Activated effector memory CD4-positive, alpha-beta T cell treated with anti-CD3 and anti-CD28 coated beads, Interleukin-2, amount 50 U/mL, for 16 hours (primary cell): Measurements from ENCODE around the gene CLNK.
"Not testable (repeated sequence)": the region's sequence is repeated elsewhere in the genome, so short reads cannot be mapped to it uniquely, and the experiment has no call there.

Experiments used
- DNase-seq: peaks from one replicate; pipeline ENCODE4 v3.0.0-alpha.2; 2020

Gene CLNK

DNA sequence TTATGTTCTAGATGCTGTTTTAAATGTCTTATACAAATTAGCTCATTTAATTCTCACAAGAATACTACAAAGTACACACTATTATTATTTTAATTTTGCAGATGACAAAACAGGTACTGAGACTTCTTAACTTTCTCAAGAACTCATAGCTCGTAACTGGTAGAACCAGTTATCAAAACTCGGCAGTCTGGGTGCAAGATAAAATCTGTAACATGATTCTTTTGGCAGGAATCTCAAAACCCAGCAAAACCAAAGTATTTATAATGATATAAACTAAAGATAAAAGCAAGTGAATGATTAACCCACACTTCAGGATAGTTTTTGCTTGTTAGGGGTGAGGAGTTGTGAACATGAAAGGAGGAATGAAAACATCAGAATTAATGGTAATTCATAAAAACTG, 27.6 kb downstream of the CLNK start:
- no peak for DNase-seq

DNA sequence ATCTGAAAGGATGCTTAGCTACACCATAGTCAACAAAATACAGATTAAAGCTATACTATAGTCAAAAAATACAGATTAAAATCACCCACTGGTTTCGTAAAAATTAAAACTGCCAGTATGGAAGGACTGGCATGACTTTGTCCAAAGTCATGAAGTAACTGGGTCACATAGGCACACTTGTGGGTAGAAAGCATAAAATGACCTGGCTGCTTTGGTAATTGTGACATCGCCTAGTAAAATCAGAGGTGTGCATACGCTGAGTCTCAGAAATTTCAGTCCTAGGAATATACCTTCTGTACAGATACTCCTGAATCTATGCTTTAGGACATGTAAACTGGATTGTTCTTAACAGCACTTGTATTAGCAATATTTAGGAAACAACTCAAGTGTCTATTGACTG, 28.1 kb downstream of the CLNK start:
- DNase-seq, result no peak

- no peak for DNase-seq
These were observed 28.6 kb downstream of the CLNK start for GRCh38 chr4:10655968-10656367.

- no peak for DNase-seq
These were observed 36.1 kb downstream of the CLNK start for GRCh38 chr4:10648479-10648878.

DNA sequence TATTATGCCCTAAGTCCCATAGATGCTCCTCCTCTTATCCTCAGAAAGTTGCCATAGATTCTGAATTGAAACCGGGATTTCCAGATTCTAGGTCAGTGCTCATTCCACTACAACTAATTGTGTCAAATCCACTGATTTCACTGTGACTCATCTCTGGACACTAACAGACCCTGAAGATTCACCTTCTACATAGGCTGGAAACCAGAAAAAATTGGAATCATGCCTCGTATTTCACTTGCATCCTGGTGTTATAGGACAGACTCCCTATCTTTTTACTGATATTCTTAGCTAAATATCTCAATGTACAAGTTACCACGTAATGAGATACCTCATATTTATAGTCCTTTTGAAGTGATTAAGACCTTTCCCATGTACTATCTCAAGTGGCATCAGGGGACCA, 36.7 kb downstream of the CLNK start:
- no peak for DNase-seq

GRCh38 chr4:10643600-10644425, 40.8 kb downstream of the CLNK start:
- no peak for DNase-seq

DNA sequence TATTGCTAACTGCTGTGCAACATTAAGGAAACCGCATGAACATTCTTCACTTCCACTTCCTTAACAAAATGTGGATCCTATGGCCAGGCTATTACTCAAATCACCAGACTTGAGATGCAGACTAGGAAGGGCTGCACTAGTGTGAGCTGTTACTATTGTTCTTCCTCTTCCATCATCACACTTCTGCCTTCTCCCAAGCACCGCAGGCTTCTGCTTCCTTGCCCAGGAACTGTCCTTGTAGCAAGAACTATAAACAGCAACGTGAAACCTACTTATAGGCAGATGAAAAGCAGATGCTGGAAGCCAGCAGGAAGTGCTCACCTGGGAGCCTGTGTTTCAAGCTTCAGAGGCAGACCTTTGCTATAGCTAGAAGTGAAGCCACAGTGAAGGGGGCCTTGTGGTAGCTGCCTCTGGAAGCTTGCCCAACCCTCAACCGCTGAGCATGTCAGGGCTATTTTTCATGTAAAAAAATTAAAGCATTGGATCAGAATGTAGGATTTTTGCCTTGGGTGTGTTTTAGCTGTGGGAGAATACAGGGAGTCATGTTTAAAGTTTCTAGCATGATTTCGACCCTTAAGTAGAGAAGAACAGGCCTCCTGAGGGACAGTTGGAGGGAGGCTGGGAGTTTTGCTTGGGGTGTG, 43.9 kb downstream of the CLNK start:
- DNase-seq, result no peak

GRCh38 chr4:10639664-10640063, 44.9 kb downstream of the CLNK start:
- no peak for DNase-seq

- no peak for DNase-seq
These were observed 45.5 kb downstream of the CLNK start for GRCh38 chr4:10639100-10639499.

GRCh38 chr4:10635091-10635490, 49.5 kb downstream of the CLNK start:
- no peak for DNase-seq

- DNase-seq, result no peak
These were observed 55.2 kb downstream of the CLNK start for GRCh38 chr4:10629394-10629793.

GRCh38 chr4:10625131-10625530, 59.4 kb downstream of the CLNK start:
- no peak for DNase-seq

GRCh38 chr4:10623862-10624261, 60.7 kb downstream of the CLNK start:
- no peak for DNase-seq

- no peak for DNase-seq
These were observed 61.3 kb downstream of the CLNK start for GRCh38 chr4:10623241-10623640.

DNA sequence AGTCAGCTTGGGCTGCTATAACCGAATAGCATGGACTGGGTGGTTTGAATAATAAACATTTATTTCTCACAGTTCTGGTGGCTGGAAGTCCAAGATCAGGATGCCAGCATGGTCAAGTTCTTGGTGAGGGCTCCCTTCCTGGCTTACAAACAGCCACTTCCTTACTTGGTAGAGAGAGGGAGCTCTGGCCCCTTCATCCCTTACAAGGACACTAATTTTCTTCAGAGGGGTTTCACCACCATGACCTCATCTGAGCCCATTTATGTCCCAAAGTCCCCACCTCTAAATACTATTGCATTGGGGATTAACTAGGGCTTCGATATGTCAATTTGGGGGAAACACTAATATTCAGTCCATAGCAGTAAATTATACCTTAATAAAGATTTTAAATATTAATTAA, 61.8 kb downstream of the CLNK start:
- DNase-seq, result no peak

DNA sequence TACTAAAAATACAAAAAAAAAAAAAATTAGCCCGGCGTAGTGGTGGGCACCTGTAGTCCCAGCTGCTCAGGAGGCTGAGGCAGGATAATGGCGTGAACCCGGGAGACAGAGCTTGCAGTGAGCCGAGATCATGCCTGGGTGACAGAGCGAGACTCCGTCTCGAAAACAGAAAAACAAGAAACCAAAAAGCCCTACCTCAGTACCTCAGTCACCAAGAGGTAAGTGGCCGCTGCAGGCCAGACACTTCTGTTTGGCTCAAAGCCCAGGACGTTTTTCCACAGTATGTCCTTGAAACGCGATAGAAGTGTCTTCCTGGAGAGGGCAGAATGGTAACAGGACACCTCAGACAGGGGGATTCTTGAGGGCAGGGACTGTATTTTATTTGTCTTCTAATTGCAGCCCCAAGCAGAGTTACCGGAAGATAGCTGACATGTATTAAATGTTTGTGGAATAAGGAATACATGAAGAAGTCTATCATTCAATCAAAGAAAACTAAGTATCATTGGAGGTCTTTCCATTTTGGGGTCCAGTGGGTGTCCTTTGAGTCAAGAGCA, 63.6 kb downstream of the CLNK start:
- DNase-seq, result no peak

DNA sequence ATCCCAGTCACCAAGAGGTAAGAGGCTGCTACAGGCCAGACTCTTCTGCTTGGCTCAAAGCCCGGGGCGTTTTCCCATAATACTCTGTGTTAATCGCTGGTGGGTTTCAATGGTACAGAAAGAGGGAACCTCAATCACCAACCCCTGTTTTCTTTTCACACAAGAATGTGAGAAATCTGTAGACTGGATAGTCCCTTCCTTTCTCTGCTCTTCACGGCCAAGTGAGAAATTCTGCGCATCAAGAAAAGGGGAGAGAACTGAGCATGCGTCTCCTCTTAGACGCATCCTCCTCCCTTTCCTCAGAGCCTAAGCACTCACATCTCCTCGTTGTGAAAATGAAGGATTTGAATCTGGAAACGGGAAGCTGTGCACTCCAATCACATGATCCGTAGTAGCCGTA, 64.7 kb downstream of the CLNK start:
- DNase-seq, result no peak

DNA sequence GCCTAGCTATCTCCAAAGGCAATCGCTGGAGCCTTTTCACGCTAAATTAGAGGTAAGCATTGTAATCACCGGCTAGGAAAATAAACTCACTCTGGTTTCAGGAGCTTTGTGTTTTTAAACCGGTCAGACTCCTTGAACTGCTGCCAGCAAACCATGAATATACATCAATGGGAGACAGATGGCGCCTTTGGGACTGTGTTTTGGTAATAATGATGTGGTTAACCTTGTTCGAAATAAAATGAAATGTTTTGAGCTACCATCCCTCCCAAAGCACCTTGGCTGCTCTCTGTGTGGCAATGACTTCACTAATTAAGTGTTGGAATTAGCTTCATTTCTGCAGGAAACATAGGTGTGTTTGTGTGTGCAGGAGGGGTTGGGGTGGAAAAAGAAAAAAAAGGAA, 65.3 kb downstream of the CLNK start:
- DNase-seq, result no peak

GRCh38 chr4:10614926-10615325, 69.6 kb downstream of the CLNK start:
- DNase-seq, result not testable (repeated sequence)

- no peak for DNase-seq
These were observed 70.6 kb downstream of the CLNK start for GRCh38 chr4:10613926-10614478.

- DNase-seq, result no peak
These were observed 72.1 kb downstream of the CLNK start for GRCh38 chr4:10612476-10612875.

DNA sequence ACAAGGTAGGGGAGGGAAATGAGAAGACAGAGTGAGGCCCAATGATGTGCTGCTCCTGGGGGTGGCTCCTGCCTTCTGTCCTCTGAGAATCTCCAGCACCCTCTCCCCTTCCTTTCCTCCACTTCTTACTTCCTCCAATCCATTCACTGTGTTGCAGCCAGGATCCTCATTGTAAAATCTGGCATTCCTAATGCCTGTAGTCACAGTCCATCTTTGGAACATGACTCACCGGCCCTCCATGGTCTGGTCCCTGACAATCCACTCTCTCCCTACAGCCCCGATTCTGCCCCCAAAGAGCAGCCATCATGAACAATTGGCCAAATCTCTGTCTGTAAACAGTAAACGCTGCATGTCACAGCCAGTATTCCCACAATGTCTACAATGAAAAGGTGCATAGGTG, 72.9 kb downstream of the CLNK start:
- DNase-seq, result no peak

- no peak for DNase-seq
These were observed 75.9 kb downstream of the CLNK start for GRCh38 chr4:10608501-10609219.
